Skeletal muscle tissue (tissue), 4 donors: ENCODE data around the gene IQCE. TPM values are rescaled to one million over a fixed set of nuclear protein-coding genes. Genes with fewer than 3 reads are reported as not detected.

Experiments
- H3K27ac ChIP-seq: one replicate; pipeline ENCODE4 v1.7.0; 2013; ENCODE audit warnings: mild to moderate bottlenecking, low read depth, low read length, inconsistent platforms
- H3K27me3 ChIP-seq, 3 donors: one replicate each; pipeline ENCODE4 v1.7.0; 2013; ENCODE audit warnings: low read length in 3 of 3; ENCODE audit not compliant: control insufficient read depth in 3 of 3, insufficient read depth in 3 of 3
- H3K36me3 ChIP-seq, 3 donors: one replicate each; pipeline ENCODE4 v1.7.0; 2013; ENCODE audit warnings: low read length in 3 of 3; ENCODE audit not compliant: control insufficient read depth in 3 of 3, insufficient read depth in 3 of 3
- H3K4me1 ChIP-seq, 3 donors: one replicate each; pipeline ENCODE4 v1.7.0; 2013; ENCODE audit warnings: low read length in 3 of 3, mild to moderate bottlenecking in 3 of 3; ENCODE audit not compliant: control insufficient read depth in 3 of 3, insufficient read depth in 3 of 3
- H3K4me3 ChIP-seq, 3 donors: one replicate each; pipeline ENCODE4 v1.7.0; 2013; ENCODE audit warnings: low read length in 3 of 3
- H3K9ac ChIP-seq, 3 donors: one replicate each; pipeline ENCODE4 v1.7.0; 2013; ENCODE audit warnings: low read length in 3 of 3, mild to moderate bottlenecking in 3 of 3, moderate library complexity in 2 of 3, low read depth in 1 of 3
- H3K9me3 ChIP-seq, 3 donors: one replicate each; pipeline ENCODE4 v1.7.0; 2013; ENCODE audit warnings: low read length in 3 of 3; ENCODE audit not compliant: control insufficient read depth in 3 of 3
- total RNA-seq: library from RNA; depleted of rRNA; stranded (reverse); fragments of >200 nt; gene quantifications from one replicate; pipeline ENCODE4 v1.2.3, GENCODE V29; 2014
- donor health status: Osteomylitis.

IQCE gene
- total RNA-seq, 1 donor from 2014 or later: 2.1 TPM

DNA sequence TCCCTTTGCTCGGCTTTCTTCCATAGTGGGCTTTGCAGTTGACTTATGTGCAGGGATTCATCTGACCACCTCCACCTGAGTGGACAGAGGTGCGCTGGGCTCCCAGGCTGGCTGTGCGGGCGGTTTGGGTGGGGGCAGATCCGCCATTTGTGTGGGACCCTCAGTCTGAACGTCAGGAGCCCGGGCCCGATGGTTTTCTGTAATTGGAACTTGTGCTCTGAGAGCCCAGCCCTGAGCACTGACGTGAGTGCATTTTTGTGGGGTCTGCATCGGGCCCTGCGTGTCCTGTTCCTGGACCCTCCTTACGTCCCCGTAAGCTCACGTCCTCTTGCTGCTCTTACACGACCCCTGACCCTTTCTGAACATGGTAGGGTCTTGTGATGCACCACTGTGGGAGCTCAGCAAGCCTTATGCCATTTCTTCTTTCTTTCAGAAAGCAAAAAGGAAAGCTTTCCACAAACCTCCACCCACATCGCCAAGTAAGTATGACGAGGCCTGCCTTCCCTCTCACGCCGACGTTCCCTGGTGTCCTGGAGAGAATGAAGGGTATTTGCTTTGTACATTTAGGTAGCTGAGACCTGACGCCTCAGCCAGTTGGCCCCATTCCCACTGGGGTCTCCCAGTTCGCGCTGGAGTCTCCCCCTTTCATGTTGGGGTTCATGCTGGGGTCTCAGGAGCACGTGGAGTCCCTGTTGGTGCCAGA, 9.9 kb downstream of the IQCE start:
- no peak overlapping the region for H3K9ac ChIP-seq
- no peaks in the 10 kb centered on the region for H3K27me3 ChIP-seq
- peaks cover 0 to 4% (median 3%) of the 10 kb centered on the region in 3 donors for H3K4me1 ChIP-seq
- no peaks in the 10 kb centered on the region for H3K9me3 ChIP-seq
- peaks cover 5 to 10% (median 7%) of the 10 kb centered on the region in 3 donors for H3K36me3 ChIP-seq
- H3K4me3 ChIP-seq: no peak overlapping the region
- H3K27ac ChIP-seq: no peak overlapping the region

DNA sequence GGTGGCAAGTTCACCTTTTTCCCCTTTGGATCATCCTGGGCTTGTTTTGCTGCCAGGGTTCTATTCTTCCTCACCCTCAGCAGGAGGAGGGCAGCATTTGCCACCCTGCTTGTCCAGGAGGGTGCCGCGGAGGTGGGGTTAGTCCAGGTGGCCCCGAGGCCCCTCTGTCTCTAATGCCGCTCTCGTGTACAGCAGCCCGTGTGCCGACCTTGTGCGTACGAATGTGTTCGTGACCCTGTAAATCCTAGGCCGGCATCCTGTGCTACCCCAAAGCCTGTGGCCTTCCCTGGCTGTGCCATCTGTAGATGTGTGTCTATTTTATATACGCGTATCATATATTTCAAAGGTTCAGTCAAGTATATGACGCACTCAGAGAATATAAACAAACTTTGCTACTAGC, 10.6 kb downstream of the IQCE start:
- Histone ChIP-seq H3K4me1 (peaks cover 0 to 4% (median 3%) of the 10 kb centered on the region in 3 donors), H3K27ac (no peak overlapping the region), H3K9ac (no peak overlapping the region), H3K9me3 (no peaks in the 10 kb centered on the region), H3K4me3 (no peak overlapping the region), H3K36me3 (peaks cover 10 to 17% (median 11%) of the 10 kb centered on the region in 3 donors), H3K27me3 (no peaks in the 10 kb centered on the region)

DNA sequence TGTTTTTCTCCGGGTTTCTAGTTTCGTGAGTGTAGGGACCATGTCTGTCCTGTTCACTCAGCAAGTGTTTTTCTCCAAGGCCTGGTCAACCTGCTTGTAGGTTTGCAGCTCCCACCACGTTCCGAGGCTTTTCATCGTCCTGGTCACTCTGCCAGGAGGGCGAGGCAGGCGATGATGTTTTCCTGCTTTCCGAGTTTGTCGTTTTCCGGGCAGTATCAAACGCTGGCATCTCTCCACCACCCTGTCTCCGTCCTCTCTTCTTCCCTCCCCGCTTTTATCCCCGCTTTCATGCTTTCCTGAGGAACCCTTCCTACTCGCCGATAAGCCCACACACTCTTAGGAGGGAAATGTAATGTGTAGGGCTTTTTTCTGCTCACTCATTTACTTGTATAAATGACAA, 11.2 kb downstream of the IQCE start:
- Histone ChIP-seq H3K27ac (no peak overlapping the region), H3K4me1 (peaks cover 0 to 4% (median 3%) of the 10 kb centered on the region in 3 donors), H3K9me3 (no peaks in the 10 kb centered on the region), H3K4me3 (no peak overlapping the region), H3K27me3 (no peaks in the 10 kb centered on the region), H3K9ac (no peak overlapping the region), H3K36me3 (peaks cover 11 to 18% (median 13%) of the 10 kb centered on the region in 3 donors)

DNA sequence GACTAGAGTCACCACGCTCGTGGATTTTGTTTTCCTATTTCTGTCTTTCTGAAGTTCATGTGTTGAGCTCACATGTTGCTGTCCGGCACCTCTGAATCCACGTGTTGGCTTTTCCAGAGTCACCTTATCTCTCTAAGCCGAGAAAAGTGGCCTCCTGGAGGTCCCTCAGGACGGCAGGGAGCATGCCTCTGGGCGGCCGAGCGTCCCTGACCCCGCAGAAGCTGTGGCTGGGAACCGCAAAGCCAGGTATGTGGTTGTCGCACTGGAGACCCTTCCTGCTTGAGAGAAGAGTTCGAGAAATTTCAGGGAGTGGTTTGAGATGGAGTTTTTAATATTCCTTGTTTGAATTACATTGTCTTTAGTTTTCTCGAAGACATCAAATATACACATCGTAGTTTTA, 12.6 kb downstream of the IQCE start:
- H3K4me1 ChIP-seq: peaks cover 0 to 4% (median 3%) of the 10 kb centered on the region in 3 donors
- no peaks in the 10 kb centered on the region for H3K27me3 ChIP-seq
- no peak overlapping the region for H3K9ac ChIP-seq
- H3K27ac ChIP-seq: no peak overlapping the region
- H3K9me3 ChIP-seq: no peaks in the 10 kb centered on the region
- H3K36me3 ChIP-seq: peaks cover 15 to 19% (median 15%) of the 10 kb centered on the region in 3 donors
- no peak overlapping the region for H3K4me3 ChIP-seq

DNA sequence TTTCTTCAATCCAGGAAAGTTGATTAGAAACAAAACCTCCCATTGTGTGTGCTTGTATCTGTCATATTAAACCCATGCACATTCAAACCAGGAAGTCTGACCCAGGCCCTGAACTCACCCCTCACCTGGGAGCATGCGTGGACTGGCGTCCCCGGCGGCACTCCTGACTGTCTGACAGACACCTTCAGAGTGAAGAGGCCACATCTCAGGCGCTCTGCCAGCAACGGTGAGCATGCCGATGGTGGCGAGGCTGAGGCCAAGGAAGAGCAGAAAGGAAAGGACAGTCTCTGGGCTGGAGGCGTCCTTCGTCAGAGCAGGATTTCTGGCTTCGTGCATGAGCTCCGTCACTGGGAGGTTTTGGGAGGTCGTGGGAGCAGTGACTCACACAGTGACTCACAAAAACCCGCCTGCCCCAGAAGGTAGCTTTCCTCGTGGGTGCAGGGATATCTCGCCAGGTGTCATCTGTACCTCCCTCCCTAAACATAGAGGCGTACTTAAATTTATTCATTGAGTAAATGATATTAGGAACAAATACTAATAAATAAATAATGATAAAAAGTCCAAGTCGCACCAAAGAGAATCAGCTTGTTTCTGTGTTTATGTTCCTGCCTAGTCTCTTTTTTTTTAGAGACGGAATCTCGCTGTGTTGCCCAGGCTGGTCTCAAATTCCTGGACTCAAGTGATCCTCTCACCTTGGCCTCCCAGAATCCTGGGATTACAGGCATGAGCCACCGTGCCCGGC, 13.5 kb downstream of the IQCE start:
- no peak overlapping the region for H3K9ac ChIP-seq
- peaks cover 0 to 3% (median 3%) of the 10 kb centered on the region in 3 donors for H3K4me1 ChIP-seq
- H3K27me3 ChIP-seq: no peaks in the 10 kb centered on the region
- peaks cover 15 to 19% (median 15%) of the 10 kb centered on the region in 3 donors for H3K36me3 ChIP-seq
- no peak overlapping the region for H3K4me3 ChIP-seq
- H3K27ac ChIP-seq: no peak overlapping the region
- H3K9me3 ChIP-seq: no peaks in the 10 kb centered on the region

DNA sequence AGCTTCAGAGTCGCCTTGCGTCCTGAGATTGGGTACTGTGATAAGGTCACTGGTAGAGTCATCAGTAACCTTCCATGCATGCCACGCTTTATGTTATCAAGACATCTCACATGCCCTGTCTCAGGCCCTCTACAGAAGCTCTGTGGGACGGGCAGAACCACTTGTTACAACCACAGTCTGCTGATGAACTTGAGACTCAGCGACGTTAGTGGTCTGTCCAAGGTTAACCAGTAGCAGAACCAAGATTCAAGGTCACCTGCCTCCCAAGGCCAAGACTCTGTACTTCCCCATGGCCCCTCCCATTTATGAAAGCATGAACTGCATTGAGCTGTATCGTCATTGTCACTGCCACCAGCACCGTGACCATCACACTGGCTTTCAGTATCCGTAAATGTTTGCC, 15.0 kb downstream of the IQCE start:
- Histone ChIP-seq H3K36me3 (peaks cover 15 to 21% (median 19%) of the 10 kb centered on the region in 3 donors), H3K4me3 (no peak overlapping the region), H3K9me3 (no peaks in the 10 kb centered on the region), H3K9ac (no peak overlapping the region), H3K4me1 (no peaks in the 10 kb centered on the region), H3K27ac (no peak overlapping the region), H3K27me3 (no peaks in the 10 kb centered on the region)

DNA sequence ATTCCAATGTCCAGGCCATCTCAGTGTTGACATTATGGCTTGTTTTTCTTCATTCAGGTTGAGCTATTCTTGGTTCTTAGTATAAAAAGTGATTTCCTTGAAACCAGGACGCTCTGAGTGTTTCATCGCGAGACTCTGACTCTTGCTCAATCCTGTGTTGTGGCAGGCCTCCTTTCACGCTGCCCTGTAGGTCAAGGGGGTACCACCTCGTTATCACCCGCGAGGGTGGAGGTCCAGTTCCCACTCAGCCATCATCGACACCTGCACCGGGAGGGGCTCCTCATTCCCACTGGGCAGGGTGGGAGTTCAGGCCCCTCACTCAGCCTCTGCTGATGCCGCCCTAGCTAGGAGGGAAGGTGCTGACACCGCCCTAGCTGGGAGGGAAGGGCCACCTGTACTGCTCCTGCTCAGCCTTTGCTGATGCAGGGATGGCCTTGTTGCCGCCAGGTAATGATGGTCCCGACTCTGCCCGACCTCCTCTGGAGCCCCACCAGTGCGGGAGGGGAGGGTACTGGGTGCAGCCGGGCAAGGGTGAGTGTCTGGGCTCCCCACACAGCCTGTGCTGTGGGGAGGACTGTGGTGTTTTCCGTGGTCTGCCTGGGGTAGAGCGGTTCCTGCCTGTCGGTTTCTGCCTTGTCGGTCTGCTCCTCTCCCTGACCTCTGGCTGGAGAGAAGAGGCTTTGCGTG, 16.4 kb downstream of the IQCE start:
- Histone ChIP-seq H3K27ac (no peak overlapping the region), H3K27me3 (no peaks in the 10 kb centered on the region), H3K9me3 (no peaks in the 10 kb centered on the region), H3K9ac (no peak overlapping the region), H3K4me1 (no peaks in the 10 kb centered on the region), H3K36me3 (peaks cover 16 to 23% (median 21%) of the 10 kb centered on the region in 3 donors), H3K4me3 (no peak overlapping the region)

DNA sequence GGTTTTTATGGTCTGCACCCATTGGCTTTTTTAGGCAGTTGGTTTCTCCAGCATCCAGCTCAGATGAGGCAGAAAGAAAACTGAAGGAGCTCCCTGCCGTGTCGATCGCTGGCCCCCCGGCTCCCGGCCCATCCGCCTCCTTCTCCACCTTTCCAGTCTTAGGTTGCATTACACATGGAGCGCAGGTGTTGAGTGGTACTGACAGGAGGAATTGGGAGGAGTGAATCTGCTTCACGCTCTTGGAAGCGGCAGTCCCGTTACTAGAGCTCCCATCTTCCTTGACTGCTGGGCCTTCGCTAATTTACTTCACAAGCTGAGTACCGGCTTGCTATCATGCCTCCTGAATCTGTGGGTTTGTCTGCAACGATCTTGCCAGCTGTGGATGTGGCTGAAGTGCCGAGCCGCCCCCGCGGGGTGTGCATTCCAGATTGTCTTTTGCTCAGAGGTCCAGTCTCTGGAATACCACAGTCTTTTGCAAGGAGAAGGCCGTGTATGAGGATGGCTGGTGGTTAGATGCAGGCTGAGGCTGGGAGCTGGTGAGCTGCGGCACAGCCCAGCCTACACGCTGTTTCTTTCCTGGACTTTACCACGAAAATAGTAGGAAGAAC, 17.1 kb downstream of the IQCE start:
- no peaks in the 10 kb centered on the region for H3K9me3 ChIP-seq
- H3K27me3 ChIP-seq: no peaks in the 10 kb centered on the region
- H3K27ac ChIP-seq: no peak overlapping the region
- no peaks in the 10 kb centered on the region for H3K4me1 ChIP-seq
- H3K36me3 ChIP-seq: peaks cover 16 to 23% (median 21%) of the 10 kb centered on the region in 3 donors
- H3K9ac ChIP-seq: no peak overlapping the region
- no peak overlapping the region for H3K4me3 ChIP-seq

DNA sequence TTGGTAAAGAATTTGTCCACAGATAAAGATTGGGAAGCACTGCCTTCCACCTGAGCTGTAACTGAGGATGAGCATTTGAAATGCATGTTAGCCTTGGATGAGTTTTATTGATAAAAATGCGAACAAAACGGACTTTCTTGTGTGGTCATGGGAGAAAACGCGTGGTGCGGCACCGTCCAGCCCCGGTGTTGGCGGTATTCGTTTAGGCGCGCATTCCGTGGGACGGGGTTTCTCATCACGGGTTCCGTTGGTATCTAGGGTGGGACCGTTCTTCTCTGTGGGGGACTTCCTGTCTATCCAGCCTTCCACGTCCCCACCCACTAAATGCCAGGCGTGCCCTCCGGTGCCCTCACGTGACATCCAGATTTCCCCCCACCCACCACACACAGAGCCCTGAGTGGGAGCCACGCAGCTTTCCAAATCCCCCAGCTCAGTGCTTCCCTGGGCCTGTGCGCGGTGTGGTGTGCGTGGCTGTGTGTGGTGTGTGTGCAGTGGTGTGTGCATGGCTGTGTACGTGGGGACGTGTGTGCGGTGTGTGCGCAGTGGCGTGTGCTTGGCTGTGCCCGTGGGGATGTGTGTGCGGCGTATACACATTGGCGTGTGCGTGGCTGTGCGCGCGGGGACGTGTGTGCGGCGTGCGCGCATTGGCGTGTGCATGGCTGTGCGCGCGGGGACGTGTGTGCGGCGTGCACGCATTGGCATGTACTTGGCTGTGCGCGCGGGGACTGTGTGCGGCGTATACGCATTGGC, 18.1 kb downstream of the IQCE start:
- Histone ChIP-seq H3K9me3 (no peaks in the 10 kb centered on the region), H3K36me3 (peaks cover 16 to 22% (median 21%) of the 10 kb centered on the region in 3 donors), H3K27me3 (no peaks in the 10 kb centered on the region), H3K9ac (no peak overlapping the region), H3K27ac (no peak overlapping the region), H3K4me3 (no peak overlapping the region), H3K4me1 (no peaks in the 10 kb centered on the region)
